ENCODE results near the gene PLEKHG5.

DNA sequence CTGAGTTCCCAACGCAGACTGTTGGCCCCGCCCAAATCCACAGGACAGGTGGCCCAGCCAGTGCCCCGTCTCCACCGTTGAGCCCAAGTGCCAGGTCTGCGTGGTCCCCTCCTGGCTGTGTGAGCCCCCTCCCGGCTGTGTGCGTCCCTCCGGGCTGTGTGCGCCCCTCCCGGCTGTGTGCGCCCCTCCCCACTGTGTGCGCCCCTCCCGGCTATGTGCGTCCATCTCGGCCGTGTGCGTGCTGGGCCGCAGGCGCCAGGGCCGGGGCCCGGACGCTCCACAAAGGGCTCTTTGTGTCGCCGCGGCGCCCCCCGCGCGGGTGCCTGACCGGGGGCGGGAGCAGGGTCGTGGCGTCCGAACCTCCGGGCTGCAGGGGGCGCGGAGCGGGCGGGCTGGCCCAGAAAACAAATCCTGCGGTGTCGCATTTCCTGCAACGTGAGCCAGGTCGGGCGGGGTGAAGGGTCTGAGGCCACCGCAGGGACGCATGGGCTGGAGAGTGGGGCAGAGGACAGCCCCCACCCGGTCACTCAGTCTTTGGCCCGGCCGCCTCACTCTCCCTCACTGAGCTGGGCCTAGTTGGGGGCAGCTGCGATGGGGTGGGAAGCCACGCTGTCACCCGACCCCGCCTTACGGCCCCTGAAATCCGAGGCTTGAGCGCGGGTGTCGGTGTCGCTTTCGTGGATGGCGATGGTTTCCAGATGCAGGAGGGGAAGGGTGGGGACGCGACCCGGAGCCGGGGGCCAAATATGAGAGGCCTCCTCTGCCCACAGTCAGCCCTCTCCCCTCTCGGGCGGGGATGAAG, 44.2 kb downstream of the PLEKHG5 start:
- TF ChIP-seq, protein P1, sequence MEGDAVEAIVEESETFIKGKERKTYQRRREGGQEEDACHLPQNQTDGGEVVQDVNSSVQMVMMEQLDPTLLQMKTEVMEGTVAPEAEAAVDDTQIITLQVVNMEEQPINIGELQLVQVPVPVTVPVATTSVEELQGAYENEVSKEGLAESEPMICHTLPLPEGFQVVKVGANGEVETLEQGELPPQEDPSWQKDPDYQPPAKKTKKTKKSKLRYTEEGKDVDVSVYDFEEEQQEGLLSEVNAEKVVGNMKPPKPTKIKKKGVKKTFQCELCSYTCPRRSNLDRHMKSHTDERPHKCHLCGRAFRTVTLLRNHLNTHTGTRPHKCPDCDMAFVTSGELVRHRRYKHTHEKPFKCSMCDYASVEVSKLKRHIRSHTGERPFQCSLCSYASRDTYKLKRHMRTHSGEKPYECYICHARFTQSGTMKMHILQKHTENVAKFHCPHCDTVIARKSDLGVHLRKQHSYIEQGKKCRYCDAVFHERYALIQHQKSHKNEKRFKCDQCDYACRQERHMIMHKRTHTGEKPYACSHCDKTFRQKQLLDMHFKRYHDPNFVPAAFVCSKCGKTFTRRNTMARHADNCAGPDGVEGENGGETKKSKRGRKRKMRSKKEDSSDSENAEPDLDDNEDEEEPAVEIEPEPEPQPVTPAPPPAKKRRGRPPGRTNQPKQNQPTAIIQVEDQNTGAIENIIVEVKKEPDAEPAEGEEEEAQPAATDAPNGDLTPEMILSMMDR (IDR thresholded peaks at IDR 0.05): no peak
- TF ChIP-seq EP300 (IDR thresholded peaks at IDR 0.05; ENCODE audit: low read depth) (no peak), POLR2A (IDR thresholded peaks at IDR 0.05) (no peak), POLR2AphosphoS5 (IDR thresholded peaks at IDR 0.05) (no peak)

Data from transverse colon (tissue), 4 donors.